Renal cortex interstitium (tissue), 11 donors: ENCODE measurements around the gene SMARCA5. TPM values are rescaled to one million over a fixed set of nuclear protein-coding genes. Genes with fewer than 3 reads are reported as not detected.
"Not testable (repeated sequence)": the region's sequence is repeated elsewhere in the genome, so short reads cannot be mapped to it uniquely, and the experiment has no call there.

Experiments used
- DNase-seq, 11 donors: peaks; one replicate each; pipeline ENCODE4 v3.0.0-alpha.2; 2013; ENCODE audit warnings: low read depth in 9 of 11, low spot score in 4 of 11; ENCODE audit errors: extremely low read depth in 1 of 11
- polyA plus RNA-seq, 3 donors: library from polyadenylated mRNA; unstranded; fragments of 120-200 nt; gene quantifications; one replicate each; pipeline ENCODE4 v1.2.1, GENCODE V29; 2013; ENCODE audit not compliant: insufficient read length in 3 of 3

Gene SMARCA5
- polyA plus RNA-seq, 3 donors = 114 to 152 (median 115) TPM

- no peak for DNase-seq
These were observed 4.3 kb downstream of the SMARCA5 start for GRCh38 chr4:143517764-143518163.

GRCh38 chr4:143524211-143524610 is 10.7 kb downstream of the SMARCA5 start:
- DNase-seq = no peak

- not testable (repeated sequence) for DNase-seq
These were observed 14.5 kb downstream of the SMARCA5 start for GRCh38 chr4:143528046-143528445.

GRCh38 chr4:143531380-143531779 is 17.9 kb downstream of the SMARCA5 start:
- DNase-seq = no peak

- DNase-seq = no peak
These were observed 18.4 kb downstream of the SMARCA5 start for GRCh38 chr4:143531788-143532491.

- no peak for DNase-seq
These were observed 25.6 kb downstream of the SMARCA5 start for GRCh38 chr4:143538979-143539669.

- no peak for DNase-seq
These were observed 26.1 kb downstream of the SMARCA5 start for GRCh38 chr4:143539670-143540023.

GRCh38 chr4:143549928-143550327 is 36.4 kb downstream of the SMARCA5 start:
- DNase-seq = no peak

GRCh38 chr4:143554728-143555597 is 41.5 kb downstream of the SMARCA5 start:
- no peak for DNase-seq

- no peak for DNase-seq
These were observed 42.2 kb downstream of the SMARCA5 start for GRCh38 chr4:143555676-143556075.

- no peak for DNase-seq
These were observed 44.8 kb downstream of the SMARCA5 start for GRCh38 chr4:143558286-143558685.

GRCh38 chr4:143558823-143559756 is 45.6 kb downstream of the SMARCA5 start:
- DNase-seq = peak; percentile 55 to 83 (median 75)

GRCh38 chr4:143559757-143560147 is 46.2 kb downstream of the SMARCA5 start:
- peak in 1 of 11 donors; percentile 1 for DNase-seq

- DNase-seq = no peak
These were observed 51.0 kb downstream of the SMARCA5 start for GRCh38 chr4:143564472-143564871.

- no peak for DNase-seq
These were observed 61.8 kb downstream of the SMARCA5 start for GRCh38 chr4:143575331-143575730.

- no peak for DNase-seq
These were observed 67.9 kb downstream of the SMARCA5 start for GRCh38 chr4:143581331-143581946.

- DNase-seq = no peak
These were observed 72.0 kb downstream of the SMARCA5 start for GRCh38 chr4:143585548-143585947.

- no peak for DNase-seq
These were observed 72.6 kb downstream of the SMARCA5 start for GRCh38 chr4:143586080-143586479.
